HS-5 (cell line): ENCODE data around the gene VAT1L.
A peak's percentile ranks its signal among the peaks of the same experiment; 100 is the strongest.

Source experiments
- DNase-seq: peaks from one replicate; pipeline ENCODE4 v3.0.0-alpha.2; 2012; ENCODE audit warnings: low read depth

Gene VAT1L

DNA sequence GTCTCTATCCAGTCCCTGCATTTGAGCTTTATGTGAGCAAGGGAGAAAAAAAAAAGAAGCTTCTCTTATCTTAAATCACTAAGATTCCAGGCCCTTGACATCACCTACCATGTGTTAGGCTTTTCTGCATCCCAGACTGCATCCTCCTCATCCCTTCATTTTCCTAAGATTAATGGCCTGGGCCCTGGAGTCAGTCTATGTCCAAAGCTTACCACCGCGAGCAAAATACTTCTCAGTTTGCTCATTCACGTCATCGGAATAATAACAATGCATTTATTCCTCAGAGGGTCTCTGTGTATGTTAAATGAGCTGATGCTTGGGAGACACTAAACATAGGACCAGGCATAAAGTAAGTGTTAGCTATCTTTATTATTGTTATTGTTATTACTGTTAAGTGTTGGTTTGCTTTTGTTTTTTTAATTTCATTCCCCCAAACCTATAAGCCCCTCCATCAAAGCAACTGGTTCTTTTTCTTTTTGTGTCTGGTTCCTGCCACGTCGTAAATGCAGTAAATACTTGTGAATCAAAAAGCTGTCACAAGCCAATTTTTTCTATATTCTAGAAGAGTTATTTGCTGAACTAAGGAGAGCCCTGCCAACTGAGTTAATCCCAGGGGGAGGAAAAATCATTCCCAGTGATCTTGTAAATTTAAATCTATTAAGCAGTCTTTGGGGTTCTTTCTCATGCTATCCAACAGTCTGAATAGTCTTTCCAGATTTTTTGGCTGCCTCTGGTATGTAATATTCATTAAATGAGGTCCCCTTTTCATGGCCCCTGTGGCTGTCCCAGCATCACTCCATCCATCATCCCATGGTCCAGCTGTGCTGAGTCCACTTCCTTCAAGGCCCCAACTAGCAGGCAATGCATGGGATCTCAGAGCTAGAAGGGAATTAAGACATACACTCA is 46.5 kb downstream of the VAT1L start:
- DNase-seq = peak; percentile 61

DNA sequence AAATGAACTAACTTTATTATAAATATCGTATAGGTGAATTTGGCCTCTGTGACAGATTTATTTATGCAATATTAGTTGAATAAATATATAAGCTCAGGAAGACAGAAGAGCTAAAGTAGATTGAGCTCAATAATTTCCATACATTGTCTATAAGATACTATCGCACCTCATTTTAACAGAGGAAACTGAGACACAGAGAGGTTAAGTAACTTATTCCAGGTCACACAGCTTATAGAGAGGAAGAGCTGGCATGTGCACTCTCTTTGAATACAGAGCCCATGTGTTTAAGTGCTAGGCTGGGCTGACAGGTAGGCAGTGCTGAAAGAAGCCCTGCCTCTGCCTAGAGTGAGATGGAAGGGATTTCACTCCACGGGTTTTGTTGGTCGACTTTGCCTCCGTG is 48.4 kb downstream of the VAT1L start:
- no peak for DNase-seq

DNA sequence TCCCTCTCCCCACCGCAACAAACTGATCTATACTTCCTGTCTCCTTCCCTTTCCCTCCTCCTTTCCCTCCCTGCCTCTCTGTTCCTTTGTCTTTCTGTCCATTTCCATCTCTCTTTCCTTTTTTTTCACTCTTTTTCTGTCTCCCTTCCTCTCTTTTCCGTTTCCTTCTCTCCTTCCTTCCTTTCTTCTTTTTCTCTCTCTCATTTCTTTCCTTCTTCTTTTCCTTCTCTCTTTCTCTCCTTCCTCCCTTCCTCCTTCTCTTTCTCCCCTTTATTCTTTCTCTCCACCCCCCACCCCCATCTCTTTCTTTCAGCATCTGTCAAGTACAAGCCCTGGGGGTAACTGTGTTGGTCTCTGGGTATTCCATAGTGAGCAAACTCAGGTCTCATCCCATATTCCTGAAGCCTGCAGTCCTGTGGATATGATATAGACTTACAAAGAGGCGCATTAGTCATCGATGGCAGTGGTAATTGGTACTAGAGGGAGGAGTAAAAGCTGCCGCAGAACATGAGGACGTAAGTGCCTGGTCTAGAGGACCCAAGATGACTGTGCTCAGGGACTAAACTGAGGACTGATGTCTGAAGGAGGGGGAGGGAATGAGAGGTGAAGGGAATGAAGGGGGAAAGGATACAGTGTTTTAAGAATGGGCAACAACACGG is 50.4 kb downstream of the VAT1L start:
- DNase-seq = no peak

DNA sequence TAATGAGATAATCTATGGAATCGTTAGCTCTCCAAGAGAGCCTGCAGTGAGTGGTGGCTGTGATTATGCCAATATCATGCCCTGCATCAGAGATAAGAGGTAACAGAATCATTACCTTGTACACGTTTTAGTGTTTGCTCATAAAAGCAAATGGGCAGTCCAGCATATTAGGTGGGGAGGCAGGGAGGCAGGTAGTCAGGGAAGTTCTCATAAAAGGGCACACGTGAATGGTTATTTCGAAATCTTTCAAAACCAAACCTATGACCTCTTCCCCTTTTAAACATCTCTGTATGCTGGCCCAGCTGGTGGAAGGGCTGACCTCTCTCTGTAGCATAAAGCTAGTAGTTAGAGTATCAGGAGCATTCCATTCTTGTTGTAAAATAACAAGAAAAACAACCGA is 51.7 kb downstream of the VAT1L start:
- no peak for DNase-seq

- peak; percentile 34 for DNase-seq
These were observed 52.5 kb downstream of the VAT1L start for GRCh38 chr16:77840673-77841501.

GRCh38 chr16:77841502-77841763 is 53.1 kb downstream of the VAT1L start:
- no peak for DNase-seq

GRCh38 chr16:77842468-77842867 is 54.1 kb downstream of the VAT1L start:
- DNase-seq = no peak

DNA sequence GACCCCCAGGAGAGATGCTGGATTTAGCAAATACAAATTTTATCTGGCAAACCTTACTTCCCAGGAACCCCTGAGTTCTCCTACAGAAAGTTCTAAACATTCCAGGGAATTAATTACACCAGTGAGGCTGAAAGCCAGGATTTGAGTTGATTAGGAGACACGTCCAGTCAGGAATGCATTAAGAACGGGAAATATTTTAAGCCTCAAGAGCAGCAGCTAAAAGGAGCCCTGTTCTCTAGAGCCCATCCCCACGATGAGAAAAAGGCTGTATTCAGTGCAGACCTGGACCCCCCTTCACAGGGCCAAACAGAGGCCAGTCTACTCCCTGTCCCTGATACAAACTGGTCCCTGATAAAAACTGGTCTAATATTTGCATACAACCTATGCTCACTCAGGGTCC is 55.0 kb downstream of the VAT1L start:
- DNase-seq = no peak

- no peak for DNase-seq
These were observed 56.4 kb downstream of the VAT1L start for GRCh38 chr16:77844801-77845200.

DNA sequence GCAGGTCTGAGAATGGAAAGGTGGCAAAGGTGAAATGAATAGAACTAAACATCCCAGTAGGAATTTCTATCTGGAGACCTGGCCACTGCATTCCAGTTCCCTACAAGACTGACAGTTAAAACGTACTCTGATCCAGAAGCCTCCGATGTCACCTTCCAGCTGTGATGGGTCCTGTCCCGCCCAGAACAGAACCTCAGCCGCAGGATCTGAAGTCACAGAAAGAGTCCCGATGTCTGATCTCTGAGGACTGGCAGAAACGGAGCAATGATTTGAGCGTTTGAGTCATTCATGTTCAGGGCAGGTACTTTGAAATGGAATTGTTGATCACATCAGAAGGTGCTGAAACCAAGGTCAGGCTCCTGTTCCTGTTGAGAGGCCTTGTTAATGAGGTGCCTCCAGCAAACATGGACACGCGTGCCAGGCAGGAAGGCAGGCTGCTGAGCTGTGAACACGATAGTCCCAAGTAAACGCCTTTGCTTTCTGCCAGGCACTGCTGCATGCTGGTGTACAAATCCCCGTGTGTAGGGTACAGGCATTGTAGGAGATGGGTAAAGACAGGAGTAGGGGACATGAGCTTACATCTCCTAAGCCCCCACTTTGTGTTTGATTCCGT is 61.4 kb downstream of the VAT1L start:
- no peak for DNase-seq

DNA sequence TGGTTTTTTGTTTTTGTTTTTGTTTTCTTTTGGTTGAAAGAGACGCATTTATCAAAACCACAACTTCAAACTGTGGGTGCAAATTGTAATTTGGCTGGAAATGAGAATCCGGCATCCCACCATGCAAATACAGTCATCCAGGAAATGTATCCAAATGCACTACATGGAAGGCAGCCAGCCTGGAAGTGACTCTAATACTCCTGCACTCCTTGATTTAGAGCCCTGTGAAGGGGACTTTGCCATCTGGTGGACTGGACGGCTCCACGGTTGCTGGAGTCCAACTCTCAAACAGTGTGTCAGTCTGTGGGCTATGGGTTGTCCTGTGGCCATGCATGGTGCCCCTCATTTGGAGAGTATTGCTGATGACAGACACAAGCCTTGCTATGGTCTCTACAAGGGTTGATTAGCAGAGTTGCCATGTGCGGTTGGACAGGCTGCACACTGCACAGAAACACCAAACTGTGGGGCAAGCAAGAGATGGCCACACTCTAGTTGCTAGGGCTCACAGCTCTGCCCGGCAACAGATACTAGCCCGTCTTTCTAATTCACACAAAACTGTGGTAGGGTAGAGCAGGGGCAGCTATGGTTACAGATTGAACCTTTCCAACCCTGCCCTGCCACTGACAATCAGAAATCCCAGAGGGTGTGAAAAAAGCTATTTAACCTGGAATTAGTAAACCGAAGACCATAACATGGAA is 62.4 kb downstream of the VAT1L start:
- DNase-seq = no peak

GRCh38 chr16:77853161-77853560 is 64.8 kb downstream of the VAT1L start:
- DNase-seq = no peak

- DNase-seq = no peak
These were observed 68.2 kb downstream of the VAT1L start for GRCh38 chr16:77856438-77857160.

DNA sequence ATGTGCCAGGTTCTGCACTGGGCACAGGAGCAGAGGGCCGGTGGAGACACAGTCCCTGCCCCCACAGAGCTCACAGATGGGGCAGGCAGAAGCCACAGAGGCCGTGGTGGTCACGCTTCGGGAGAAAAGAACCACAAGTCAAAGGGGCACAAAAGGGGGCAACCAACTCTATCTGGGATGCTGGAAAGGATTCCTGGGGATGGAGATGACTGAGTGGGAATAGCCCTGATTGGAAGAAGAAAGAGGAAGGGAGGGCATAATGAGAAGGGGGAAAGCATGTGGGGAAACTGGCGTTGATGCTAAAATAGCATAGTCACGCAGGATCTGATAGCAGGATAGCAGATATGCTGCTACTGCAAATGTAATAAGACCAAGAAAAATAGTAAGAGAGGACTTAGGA is 69.7 kb downstream of the VAT1L start:
- no peak for DNase-seq

GRCh38 chr16:77859493-77860232 is 71.3 kb downstream of the VAT1L start:
- DNase-seq = no peak

GRCh38 chr16:77860953-77861352 is 72.6 kb downstream of the VAT1L start:
- no peak for DNase-seq

GRCh38 chr16:77863250-77863649 is 74.9 kb downstream of the VAT1L start:
- no peak for DNase-seq

- DNase-seq = no peak
These were observed 78.4 kb downstream of the VAT1L start for GRCh38 chr16:77866752-77867151.

GRCh38 chr16:77868052-77868451 is 79.7 kb downstream of the VAT1L start:
- no peak for DNase-seq

DNA sequence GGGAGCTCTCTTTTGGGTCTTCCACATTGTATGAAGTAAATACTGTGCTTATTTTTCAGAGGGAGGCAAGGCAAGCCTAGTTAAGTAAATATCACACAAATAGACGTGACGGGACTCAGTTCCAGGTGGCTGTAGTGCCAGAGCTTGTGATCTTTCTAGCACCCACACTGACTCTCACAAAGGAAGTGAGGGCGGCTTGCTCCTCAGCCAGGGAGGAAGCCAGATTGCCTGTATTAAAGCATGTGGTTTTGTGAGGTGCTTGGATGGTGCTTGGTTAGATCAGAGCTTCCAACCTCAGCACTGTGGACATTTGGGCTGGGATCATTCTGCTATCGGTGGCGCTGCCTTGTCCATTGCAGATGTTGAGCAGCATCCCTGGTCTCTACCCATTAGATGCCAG is 80.1 kb downstream of the VAT1L start:
- no peak for DNase-seq
